ENCODE results near the gene SLC33A1. TPM values are rescaled to one million over a fixed set of nuclear protein-coding genes. Genes with fewer than 3 reads are reported as not detected.

The SLC33A1 gene
- total RNA-seq, 1 experiment from 2014 or later, result 24.9 TPM

- TF ChIP-seq NR2C2 (CRISPR knock-in tag; IDR thresholded peaks at IDR 0.05) (no peak), ESRRA (CRISPR knock-in tag; IDR thresholded peaks at IDR 0.05; ENCODE audit: borderline replicate concordance) (0 out of 2 replicates have a peak, but pooled peaks have one; percentile 49), FOXP4 (CRISPR knock-in tag; IDR thresholded peaks at IDR 0.05) (peak; percentile 76; the same call in 1 of the 2 replicates), HMGA2 (CRISPR knock-in tag; IDR thresholded peaks at IDR 0.05) (no peak), ZNF232 (CRISPR knock-in tag; IDR thresholded peaks at IDR 0.05) (0 out of 2 replicates have a peak, but pooled peaks have one; percentile 43), ZNF281 (CRISPR knock-in tag; IDR thresholded peaks at IDR 0.05) (no peak), GRHL2 (CRISPR knock-in tag; IDR thresholded peaks at IDR 0.05; ENCODE audit: insufficient replicate concordance, severe bottlenecking) (no peak)
- TF ChIP-seq, protein P1, sequence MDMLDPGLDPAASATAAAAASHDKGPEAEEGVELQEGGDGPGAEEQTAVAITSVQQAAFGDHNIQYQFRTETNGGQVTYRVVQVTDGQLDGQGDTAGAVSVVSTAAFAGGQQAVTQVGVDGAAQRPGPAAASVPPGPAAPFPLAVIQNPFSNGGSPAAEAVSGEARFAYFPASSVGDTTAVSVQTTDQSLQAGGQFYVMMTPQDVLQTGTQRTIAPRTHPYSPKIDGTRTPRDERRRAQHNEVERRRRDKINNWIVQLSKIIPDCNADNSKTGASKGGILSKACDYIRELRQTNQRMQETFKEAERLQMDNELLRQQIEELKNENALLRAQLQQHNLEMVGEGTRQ (CRISPR knock-in tag; IDR thresholded peaks at IDR 0.05), result no peak
- TF ChIP-seq, protein P2, sequence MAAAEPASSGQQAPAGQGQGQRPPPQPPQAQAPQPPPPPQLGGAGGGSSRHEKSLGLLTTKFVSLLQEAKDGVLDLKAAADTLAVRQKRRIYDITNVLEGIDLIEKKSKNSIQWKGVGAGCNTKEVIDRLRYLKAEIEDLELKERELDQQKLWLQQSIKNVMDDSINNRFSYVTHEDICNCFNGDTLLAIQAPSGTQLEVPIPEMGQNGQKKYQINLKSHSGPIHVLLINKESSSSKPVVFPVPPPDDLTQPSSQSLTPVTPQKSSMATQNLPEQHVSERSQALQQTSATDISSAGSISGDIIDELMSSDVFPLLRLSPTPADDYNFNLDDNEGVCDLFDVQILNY (CRISPR knock-in tag; IDR thresholded peaks at IDR 0.05), result peak; percentile 75; the same call in 1 of the 2 replicates
These were observed 16.9 kb upstream of the SLC33A1 start (continued) for GRCh38 chr3:155870945-155871745.

GRCh38 chr3:155870133-155870944 is 16.1 kb upstream of the SLC33A1 start, which contains the start of gene GMPS:
TSS of gene GMPS (plus strand) at chr3:155870650. CDS start at chr3:155870871, 221 bp downstream.
- ATAC-seq, result peak; percentile 92
- no peaks in the 10 kb centered on the region for H3K36me3 Mint-ChIP-seq
- ChIA-PET POLR2A (interaction anchor here (0.6 to 1.5 kb wide), 5 partner anchors 16 to 124 kb away, joined by 3 to 12 read pairs (median 5); partner anchors contain the start of genes C3orf33 and SLC33A1), CTCF (interaction anchor here (0.6 to 3.5 kb wide), 19 partner anchors 9 to 1318 kb away, joined by 3 to 44 read pairs (median 4); partner anchors contain the start of genes C3orf33, PLCH1 and SLC33A1)
- DNase-seq (ENCODE audit: low spot score), result peak; percentile 96
- peak within 1 kb of the TSS; percentile 96 for H3K4me3 Mint-ChIP-seq
- peaks cover 33% of the 10 kb centered on the region for H3K4me1 Mint-ChIP-seq
- peak within 1 kb of the TSS; percentile 95 for H3K27ac Mint-ChIP-seq
- H3K9me3 Mint-ChIP-seq, result no peaks in the 10 kb centered on the region
- H3K27me3 Mint-ChIP-seq (ENCODE audit: low read depth), result no peaks in the 10 kb centered on the region
- TF ChIP-seq SOX15 (CRISPR knock-in tag; IDR thresholded peaks at IDR 0.05), result no peak
- no peak for TF ChIP-seq ATF1 (CRISPR knock-in tag; IDR thresholded peaks at IDR 0.05)
- TF ChIP-seq SMAD3 (CRISPR knock-in tag; IDR thresholded peaks at IDR 0.05; ENCODE audit: borderline replicate concordance), result no peak
- TF ChIP-seq ZNF532 (CRISPR knock-in tag; IDR thresholded peaks at IDR 0.05; ENCODE audit: borderline replicate concordance), result no peak
- TF ChIP-seq ELF4 (CRISPR knock-in tag; IDR thresholded peaks at IDR 0.05; ENCODE audit: low read depth), result no peak
- peak; percentile 72; the same call in 1 of the 2 replicates for TF ChIP-seq ARID4B (CRISPR knock-in tag; IDR thresholded peaks at IDR 0.05; ENCODE audit: borderline replicate concordance)
- no peak for TF ChIP-seq GRHL2 (CRISPR knock-in tag; IDR thresholded peaks at IDR 0.05; ENCODE audit: insufficient replicate concordance, severe bottlenecking)
- 0 out of 2 replicates have a peak, but pooled peaks have one; percentile 72 for TF ChIP-seq ZNF219 (CRISPR knock-in tag; IDR thresholded peaks at IDR 0.05; ENCODE audit: borderline replicate concordance)

All from WTC11 (cell line).